IMR-90 (cell line): ENCODE data around the gene KDM6A.

Experiments
- CEBPB ChIP-seq: IDR thresholded peaks from 2 replicates; pipeline ENCODE4 v1.6.1; 2012; ENCODE audit warnings: low read depth, low read length, improper control_type of control experiment
- CTCF ChIP-seq: conservative IDR thresholded peaks from 2 replicates; pipeline ENCODE4 v1.5.1; 2012; ENCODE audit warnings: mild to moderate bottlenecking, low read depth, low read length, improper control_type of control experiment
- POLR2A ChIP-seq: IDR thresholded peaks from 2 replicates; pipeline ENCODE4 v1.6.1; 2012; ENCODE audit warnings: mild to moderate bottlenecking, low read depth, low read length
- RAD21 ChIP-seq: IDR thresholded peaks from 2 replicates; pipeline ENCODE4 v1.6.1; 2012; ENCODE audit warnings: low read length, improper control_type of control experiment
- RCOR1 ChIP-seq: IDR thresholded peaks from 2 replicates; pipeline ENCODE4 v1.6.1; 2012; ENCODE audit warnings: mild to moderate bottlenecking, low read length, improper control_type of control experiment; ENCODE audit not compliant: insufficient replicate concordance

DNA sequence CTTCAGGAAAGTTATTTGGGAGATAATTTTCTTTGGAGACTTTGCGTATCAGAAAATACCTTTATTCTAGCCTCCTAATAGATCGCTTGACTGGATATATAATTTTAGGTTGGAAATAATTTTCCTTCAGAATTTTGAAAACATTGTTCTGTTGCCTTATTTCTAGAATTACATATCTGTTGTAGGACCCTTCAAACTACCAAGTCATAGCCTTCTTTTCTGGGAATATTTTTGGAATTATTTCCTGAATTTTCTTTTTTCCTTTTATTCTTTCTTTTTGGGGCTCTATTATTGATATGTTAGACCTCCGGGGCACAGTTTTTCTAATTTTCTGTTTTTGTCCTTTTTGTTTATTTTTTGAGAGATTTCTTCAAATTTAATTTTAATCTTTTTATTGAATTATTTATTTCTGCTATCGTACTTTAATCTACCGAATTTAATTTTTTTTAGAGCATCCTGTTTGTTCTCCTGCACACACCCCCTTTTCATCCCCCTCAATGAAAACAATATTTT lies 100.5 kb downstream of the KDM6A start:
- TF ChIP-seq RAD21 (no peak), CTCF (no peak), POLR2A (no peak), RCOR1 (no peak), CEBPB (no peak)
